Stimulated activated CD4-positive, alpha-beta T cell treated with anti-CD3 and anti-CD28 coated beads, Interleukin-4, amount 100 ng/mL, for 48 hours (primary cell): Measurements from ENCODE around the gene DMAP1.

Experiments
- DNase-seq, 2 donors: peaks; one replicate each; pipeline ENCODE4 v3.0.0-alpha.2; 2020; ENCODE audit warnings: low read depth in 2 of 2

Gene DMAP1

DNA sequence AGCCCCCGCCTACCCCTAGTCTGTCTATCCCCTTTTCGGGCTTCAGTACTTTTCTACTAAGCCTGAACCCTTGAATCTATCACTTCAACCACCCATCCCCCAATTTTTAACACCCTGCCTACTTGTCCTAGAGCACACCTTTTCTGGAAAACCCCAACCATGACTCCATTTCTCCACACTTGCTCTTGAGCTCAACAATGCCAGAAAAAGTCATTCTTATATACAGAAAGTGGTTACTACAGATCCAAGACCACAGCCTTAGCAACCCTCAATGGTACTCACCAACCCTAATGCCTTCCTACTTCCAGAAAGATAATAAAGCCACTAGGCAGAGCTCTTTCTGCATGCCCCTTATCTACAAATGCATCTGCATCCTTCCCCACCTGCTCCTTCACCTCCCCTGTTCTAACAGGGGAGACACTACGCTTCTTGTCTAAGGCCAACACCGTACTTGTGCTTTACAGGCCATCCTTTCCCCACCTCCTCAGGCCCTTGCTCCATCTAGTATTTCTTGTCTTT is 41.2 kb downstream of the DMAP1 start:
- no peak for DNase-seq

DNA sequence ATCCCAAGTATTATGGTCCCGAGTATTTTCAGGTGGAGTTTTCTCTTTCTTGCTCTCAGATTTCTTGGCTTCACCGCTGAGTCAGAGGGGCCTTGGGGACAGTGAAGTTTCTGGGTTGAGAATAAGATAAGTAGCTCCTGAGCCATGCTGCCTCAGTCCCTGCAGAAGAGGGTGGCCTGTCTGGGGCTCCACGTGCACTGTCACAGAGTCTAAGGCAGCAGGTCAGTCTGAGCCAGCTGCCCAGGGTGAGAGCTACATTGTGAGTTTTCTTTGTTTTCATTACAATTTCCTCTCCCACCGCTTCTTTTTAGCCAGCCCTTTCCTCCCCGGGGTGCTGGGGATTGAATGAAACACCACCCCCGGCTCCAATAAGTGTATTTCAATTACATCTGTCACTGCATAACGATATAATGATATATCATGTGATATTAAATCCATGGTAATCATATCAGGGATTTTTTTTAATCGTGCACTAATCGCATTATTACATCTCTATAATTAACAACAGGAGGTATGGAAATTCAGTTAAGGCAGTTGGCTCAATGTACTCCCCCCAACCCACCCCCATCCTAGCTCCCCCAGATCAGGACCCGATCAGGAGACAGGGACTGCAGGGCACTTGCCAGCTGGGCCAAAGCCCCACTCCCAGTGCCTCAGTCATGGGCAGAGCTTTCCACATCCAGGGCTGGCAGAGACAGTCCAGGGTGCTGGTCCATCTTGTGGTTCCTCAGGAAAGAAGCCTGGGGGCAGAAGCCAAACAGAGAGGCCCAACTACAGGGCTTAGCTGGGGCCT is 43.7 kb downstream of the DMAP1 start:
- DNase-seq, result no peak

DNA sequence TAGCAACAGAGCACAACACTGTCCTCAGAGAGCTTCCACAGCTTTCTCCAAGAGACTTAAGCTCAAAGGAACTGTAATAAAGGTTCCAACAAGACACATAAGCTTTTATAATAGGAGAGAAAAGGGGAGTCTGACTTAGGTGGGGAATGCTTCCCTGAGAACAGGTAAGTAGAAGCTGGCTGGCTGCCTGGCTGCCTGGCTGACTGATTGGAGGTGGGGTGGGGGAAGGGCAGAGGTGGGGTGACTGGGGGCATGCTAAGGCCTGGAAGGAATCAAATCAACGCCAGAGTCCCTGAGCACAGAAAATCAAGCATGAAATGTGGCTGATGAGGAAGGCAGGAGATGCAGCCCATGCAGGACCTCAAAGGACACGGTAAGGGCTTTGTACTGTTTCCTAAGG is 45.8 kb downstream of the DMAP1 start:
- DNase-seq, result no peak

DNA sequence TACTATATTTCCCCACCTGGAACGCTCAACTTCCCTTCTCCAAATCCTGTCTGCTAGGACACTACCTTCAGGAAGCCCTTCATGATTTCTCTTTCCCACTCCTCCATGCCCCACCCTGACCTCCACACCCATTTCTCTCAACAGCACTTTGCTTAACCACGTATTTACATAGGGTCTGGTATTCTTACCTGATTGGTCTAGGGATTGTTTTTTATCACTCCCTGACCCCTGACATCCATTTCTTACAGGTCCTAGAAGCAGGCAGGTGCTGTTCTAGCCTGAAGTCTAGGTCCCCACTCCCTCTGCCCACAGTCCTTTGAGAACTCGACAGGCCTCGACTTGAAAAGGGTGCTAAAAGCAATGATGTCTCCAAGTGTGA is 47.5 kb downstream of the DMAP1 start:
- no peak for DNase-seq

DNA sequence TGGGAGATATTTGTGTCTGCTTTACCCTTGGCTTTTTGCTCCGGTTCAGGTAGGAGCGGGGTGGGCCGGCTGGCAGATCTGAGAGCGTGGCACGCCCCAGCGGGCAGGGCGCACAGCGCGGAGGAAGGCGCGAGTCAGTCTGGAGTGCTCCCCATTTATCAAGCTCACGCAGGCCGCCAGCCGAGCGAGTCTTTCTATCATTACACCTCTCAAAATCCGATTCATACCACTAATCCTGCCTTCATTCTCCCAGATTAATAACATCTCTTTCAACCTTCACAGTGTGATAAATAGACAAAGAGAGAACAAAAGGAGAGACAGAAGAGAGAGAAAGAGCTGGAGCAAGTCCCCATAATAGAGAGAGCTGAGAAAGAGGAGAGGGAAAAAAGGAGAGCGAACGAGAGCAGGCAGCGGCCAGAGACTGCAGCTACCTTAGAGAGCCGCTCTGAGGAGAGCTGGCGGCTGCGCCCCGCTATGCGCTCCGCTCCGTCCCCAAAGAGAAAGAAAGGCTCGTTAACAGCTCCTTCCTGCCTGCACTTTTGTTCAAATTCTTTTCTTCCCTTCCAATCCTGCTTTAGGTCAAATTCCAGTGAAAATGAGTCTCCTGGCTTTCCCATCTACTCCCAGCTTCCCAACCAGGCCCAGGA is 48.0 kb downstream of the DMAP1 start:
- DNase-seq, result no peak

DNA sequence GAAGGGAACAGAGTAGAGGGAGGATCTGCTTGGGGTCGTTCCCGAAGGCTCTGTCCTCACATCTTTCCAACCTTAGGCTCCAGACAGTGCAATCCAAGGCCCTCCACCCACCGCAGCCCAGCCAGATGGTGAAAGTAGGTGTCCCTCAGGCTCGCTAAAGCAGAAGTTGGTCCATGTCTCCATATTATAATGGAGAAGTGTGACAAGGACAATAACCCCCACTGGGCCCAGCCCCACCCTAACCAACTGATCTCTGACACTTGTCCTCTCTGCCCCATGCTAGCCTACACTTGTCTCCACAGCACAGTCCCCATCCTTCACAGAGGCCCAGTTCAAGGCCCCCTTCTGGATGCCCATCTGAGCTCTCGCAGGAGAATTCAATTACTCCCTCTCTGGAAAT is 48.7 kb downstream of the DMAP1 start:
- DNase-seq, result no peak

DNA sequence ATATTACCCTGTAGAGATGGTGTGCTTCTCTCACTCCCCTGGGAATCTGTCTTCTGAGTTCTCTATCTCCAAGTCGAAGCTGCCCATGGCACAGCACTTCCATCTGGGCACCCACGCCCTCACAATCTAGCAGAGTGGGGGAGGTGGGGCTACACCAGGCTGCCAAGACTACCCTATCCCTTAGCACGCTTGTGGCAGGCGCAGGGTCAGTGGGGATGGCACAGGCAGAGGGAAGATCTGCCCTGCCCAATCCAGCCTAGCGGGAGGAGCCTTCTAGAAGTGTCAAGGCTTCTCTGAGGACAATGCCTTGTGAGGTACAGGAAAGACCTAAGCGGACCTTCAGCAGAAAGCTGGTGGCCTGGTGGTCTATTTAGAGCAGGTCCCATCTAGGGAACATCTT is 49.1 kb downstream of the DMAP1 start:
- DNase-seq, result no peak

DNA sequence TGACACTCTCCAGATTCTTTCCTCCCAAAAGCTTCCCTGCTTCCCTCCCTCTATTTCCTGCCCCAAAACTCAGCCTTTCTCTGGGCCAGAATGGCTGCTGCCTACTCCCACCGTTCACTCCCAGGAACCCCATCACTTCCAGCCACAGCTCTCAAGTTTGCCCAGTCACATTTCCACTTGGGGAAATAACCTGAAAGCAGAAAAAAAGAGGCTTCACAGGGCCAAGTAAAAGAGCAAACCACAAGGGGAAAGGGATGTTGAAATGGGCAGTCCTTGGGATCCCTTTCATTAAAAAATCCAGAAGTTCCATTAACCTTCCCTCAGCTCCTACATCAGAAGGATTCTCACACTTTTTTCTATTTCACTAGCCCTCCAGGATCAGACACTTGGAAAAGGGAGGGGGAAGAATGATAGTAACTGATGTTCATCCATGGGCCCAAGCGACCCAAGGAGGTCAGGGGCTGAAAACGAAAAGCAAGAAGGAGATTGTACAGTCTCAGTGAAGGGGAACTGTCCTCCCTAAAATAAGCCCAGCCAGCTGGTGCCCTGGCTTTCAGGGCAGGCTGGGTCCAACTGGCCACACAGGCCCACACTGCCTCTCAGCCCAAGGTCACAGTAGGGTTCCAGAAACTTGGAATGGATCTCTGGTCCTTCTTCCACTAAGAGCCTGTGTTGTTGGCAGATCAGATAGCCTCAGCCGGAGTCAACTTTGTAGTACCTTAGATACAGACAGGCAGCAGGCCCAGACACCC is 49.7 kb downstream of the DMAP1 start:
- DNase-seq, result no peak

DNA sequence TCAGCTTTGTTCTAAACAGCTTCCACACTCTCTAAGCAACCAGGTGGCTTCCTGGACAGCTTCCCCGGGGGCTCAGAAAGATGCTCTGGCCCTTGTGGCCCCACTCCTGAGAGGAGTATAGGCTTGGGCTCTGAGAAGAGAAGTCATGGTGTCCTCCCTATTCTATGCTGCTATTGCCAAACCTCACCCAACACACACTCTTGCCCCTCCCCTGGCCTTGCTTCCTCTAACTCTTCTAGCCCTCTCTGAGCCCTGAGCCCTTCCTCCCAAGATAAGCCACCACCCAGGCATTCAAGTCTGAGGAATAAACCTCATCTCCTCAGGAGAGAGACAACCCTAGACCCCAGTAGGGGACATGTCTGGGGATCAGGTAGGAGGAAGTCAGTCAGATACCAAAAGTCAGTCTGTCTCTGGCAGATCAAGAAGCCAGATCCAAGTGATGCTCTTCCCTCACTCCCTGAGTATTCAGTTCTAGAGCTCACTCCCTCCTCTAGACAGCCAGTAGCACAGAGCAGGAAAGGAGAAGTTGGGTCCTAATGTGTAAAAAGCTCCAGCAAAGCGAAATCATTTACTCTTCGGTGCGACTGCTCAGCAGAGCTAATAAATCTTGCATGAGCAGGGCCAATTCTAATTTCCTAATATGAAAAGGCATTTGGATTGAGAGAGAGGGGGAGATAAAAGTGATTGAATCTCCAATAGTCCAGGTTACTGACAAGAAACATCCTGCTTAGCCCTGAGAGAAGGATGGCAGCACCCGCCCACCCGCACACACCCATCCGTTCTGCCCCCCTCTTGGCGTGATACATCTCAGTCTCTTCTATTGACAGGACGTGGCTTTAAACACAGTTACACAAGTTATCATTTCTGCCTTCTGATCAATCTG is 50.5 kb downstream of the DMAP1 start:
- DNase-seq, result no peak

DNA sequence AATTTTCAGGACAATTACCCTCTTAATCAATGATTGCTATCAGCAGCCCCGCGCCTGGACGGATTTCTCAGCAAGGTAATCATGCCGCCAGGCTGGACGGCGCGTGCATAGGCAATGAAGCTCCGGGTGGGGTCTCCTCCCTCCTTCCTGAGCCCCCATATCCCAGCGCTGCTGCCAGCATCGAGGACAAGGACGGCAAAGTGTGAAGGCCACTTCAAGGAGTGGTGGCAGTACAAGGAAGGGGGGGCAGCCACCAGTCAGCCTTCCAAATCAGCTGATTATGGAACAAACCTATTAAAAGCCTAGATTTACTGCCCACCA is 51.1 kb downstream of the DMAP1 start:
- DNase-seq, result no peak

DNA sequence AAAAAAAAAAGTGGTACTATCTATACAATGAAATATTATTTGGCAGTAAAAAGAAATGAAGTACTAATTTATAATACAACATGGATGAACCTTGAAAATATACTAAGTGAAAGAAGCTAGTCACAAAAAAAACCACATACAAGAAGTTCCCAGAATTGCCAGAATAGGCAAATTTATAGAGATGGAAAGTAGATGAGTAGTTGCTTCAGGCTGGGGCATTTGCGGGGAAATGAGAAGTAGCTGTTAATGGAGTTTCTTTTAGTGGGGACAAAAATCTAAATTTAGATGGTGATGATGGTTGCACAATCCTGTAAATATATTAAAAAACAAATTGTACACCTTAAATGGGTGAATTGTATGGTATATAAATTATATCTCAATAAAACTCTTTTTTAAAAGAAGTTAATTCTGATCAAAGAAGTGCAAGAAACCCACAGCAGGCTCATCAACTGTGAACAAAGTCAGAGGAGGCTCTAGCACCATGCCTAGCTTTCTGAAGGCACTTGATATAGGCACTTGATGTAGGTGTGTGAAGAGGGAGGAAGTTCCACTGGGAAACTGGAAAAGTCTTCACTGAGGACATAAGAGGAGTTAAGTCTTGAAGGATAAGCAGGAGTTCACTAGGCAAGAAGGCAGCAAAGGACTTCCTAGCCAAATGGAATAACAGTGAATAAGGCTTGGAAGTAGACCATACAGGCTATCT is 52.5 kb downstream of the DMAP1 start:
- DNase-seq, result no peak

DNA sequence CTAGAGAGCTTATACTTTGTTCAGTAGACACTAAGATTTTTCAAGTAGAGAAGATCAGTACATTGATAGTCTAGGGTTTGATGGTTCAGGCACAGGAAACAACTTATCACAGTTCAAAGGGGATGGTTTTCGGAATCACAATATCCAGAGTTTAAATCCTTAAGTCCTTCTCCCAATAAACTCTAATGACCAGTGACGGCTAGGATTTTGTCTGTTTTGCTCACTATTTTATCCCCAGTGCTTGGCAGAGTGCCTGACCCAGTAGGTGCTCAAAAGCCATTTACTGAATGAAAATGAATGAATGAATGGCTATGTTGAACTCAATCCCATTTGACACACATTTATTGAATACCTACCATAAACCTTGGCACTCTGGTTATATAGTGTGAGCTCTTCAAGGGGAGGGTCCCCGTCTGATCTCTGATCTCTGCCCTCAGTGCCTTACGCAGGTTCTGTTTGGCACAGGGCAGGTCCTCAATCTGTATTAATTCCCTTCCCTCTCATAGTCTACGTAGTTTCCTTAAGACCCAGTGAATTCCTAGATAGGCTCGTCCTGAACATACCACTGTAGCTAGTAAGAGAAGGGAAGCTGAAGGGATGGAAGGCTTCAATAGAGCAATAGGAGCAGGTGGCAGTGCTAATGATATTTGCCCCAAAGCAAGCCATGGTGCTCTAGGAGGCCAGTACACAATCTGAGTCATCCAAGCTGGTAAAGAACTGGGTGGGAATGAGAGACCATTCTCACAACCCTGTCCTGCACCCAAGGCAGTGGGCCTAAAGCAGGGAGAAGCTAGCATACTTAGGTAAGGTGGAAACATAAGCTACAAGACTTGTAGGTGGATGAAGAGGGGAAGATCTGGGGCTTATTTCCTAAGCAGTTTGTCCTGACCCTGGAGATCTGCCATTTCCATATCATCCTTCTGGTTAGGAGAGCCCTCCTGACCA is 53.4 kb downstream of the DMAP1 start:
- no peak for DNase-seq

DNA sequence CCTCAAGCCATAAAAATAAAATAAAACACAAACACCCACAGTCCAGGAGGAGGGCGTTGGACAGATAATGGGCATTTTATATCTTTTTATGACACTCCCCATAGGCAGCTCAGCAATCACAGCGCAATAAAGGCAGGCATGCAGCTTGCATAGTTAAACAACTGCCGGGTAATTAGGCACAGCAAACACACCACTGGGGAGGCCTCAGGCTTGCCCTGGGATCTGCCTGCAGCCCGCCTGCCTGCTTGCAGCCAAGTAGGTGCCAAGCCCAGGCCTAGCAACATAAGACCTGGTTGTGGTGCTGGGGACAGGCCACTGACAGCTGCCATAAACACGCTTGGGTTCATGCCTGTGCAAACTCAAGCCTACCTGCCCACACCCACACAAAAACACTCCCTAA is 54.2 kb downstream of the DMAP1 start:
- no peak for DNase-seq

DNA sequence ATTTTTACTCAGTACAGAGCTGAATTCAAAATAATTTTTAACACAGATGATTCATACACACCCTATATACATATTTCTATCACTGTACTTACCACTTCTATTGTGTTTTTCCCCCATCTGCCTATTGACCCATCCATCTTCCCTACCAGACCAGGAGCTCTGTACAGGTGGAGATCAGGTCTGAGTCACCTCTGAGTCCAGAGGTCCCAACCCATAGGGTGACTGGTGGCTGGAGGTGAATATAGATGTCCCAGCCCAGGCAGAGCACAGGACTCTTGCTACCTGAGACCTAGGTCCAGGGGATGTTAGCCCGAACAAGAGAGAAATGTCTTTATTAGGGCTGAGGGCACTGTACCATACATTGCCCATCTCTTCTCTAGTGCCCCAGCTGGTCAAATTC is 54.8 kb downstream of the DMAP1 start:
- DNase-seq, result no peak
